WTC11 (cell line): Measurements from ENCODE around the gene ORC4. TPM values are rescaled to one million over a fixed set of nuclear protein-coding genes. Genes with fewer than 3 reads are reported as not detected.

Experiments
- ATAC-seq: fragments of 200-7000 bp; cut with Tn5 transposase; 2 replicates; pipeline ENCODE4 v1.10.0; 2021; ENCODE audit warnings: mild to moderate bottlenecking, moderate library complexity
- CTCF ChIA-PET: fragments of 300-600 bp; sonication (Branson Sonifier 250); formaldehyde crosslinking; loops from one replicate; lab custom pipeline; 2021; ENCODE audit warnings: antibody characterized with exemption; lab: Charles Lee
- POLR2A ChIA-PET: fragments of 350-600 bp; sonication (Branson Sonifier 250); formaldehyde crosslinking; loops from one replicate; lab custom pipeline; 2021; ENCODE audit warnings: antibody characterized with exemption; lab: Charles Lee
- DNase-seq: peaks from one replicate; pipeline ENCODE4 v3.0.0; 2021; ENCODE audit warnings: low spot score
- H3K27ac Mint-ChIP-seq: 2 replicates; pipeline ENCODE4 v1.8.0; 2021; ENCODE audit warnings: mixed read lengths
- H3K27me3 Mint-ChIP-seq: 2 replicates; pipeline ENCODE4 v1.8.0; 2021; ENCODE audit warnings: low read depth, mild to moderate bottlenecking, moderate library complexity, mixed read lengths
- H3K36me3 Mint-ChIP-seq: 2 replicates; pipeline ENCODE4 v1.8.0; 2021; ENCODE audit warnings: mixed read lengths
- H3K4me1 Mint-ChIP-seq: 2 replicates; pipeline ENCODE4 v1.8.0; 2022; ENCODE audit warnings: mixed read lengths
- H3K4me3 Mint-ChIP-seq: 2 replicates; pipeline ENCODE4 v1.8.0; 2021; ENCODE audit warnings: mild to moderate bottlenecking, moderate library complexity, mixed read lengths
- H3K9me3 Mint-ChIP-seq: 2 replicates; pipeline ENCODE4 v1.8.0; 2021; ENCODE audit warnings: mixed read lengths
- CBFB ChIP-seq: sonication (generic); formaldehyde crosslinking; IDR thresholded peaks from 2 replicates; pipeline ENCODE4 v1.8.1; 2022; ENCODE audit warnings: mild to moderate bottlenecking, low read depth, missing genetic modification reagents
- E2F5 ChIP-seq: sonication (generic); formaldehyde crosslinking; IDR thresholded peaks from 2 replicates; pipeline ENCODE4 v1.8.1; 2022; ENCODE audit warnings: mild to moderate bottlenecking, moderate library complexity, missing genetic modification reagents
- ERG ChIP-seq: fragments of 250-450 bp; sonication (Bioruptor Pico); IDR thresholded peaks from 2 replicates; pipeline ENCODE4 v1.8.0; 2021; ENCODE audit warnings: mild to moderate bottlenecking
- HMGA2 ChIP-seq: fragments of 250-450 bp; sonication (Bioruptor Pico); IDR thresholded peaks from 2 replicates; pipeline ENCODE4 v1.4.0; 2021; ENCODE audit warnings: mild to moderate bottlenecking, moderate library complexity
- IRF1 ChIP-seq: sonication (generic); formaldehyde crosslinking; IDR thresholded peaks from 2 replicates; pipeline ENCODE4 v1.8.0; 2023; ENCODE audit warnings: missing genetic modification reagents
- MAX ChIP-seq: sonication (generic); formaldehyde crosslinking; IDR thresholded peaks from 2 replicates; pipeline ENCODE4 v1.8.0; 2022; ENCODE audit warnings: mild to moderate bottlenecking, missing genetic modification reagents
- PRRX2 ChIP-seq: fragments of 250-450 bp; sonication (Bioruptor Pico); IDR thresholded peaks from 2 replicates; pipeline ENCODE4 v1.8.0; 2021; ENCODE audit warnings: mild to moderate bottlenecking
- ZNF138 ChIP-seq: sonication (generic); formaldehyde crosslinking; conservative IDR thresholded peaks from 2 replicates; pipeline ENCODE4 v1.8.1; 2022; ENCODE audit warnings: mild to moderate bottlenecking, moderate library complexity, missing genetic modification reagents
- total RNA-seq: library from RNA; stranded (reverse); gene quantifications from 3 replicates; pipeline ENCODE4 v1.2.3, GENCODE V29; 2021
- TF ChIP-seq, protein P1 (sequence below): sonication (generic); formaldehyde crosslinking; IDR thresholded peaks from 2 replicates; pipeline ENCODE4 v1.8.0; 2023; ENCODE audit warnings: missing genetic modification reagents, mild to moderate bottlenecking, borderline replicate concordance
- TF ChIP-seq, protein P2 (sequence below): fragments of 250-450 bp; sonication (Bioruptor Pico); IDR thresholded peaks from 2 replicates; pipeline ENCODE4 v1.9.0; 2021; ENCODE audit warnings: mild to moderate bottlenecking, borderline replicate concordance
- TF ChIP-seq, protein P3 (sequence below): sonication (generic); formaldehyde crosslinking; IDR thresholded peaks from 2 replicates; pipeline ENCODE4 v1.8.0; 2022; ENCODE audit warnings: missing genetic modification reagents

The ORC4 gene
- total RNA-seq, 1 experiment from 2014 or later: 57.9 TPM

GRCh38 chr2:148007219-148007900, 13.2 kb downstream of the ORC4 start:
- H3K27me3 Mint-ChIP-seq: no peaks in the 10 kb centered on the region
- TF ChIP-seq PRRX2 (CRISPR knock-in tag) (no peak), HMGA2 (no peak), E2F5 (no peak), ERG (CRISPR knock-in tag) (no peak), ZNF138 (CRISPR knock-in tag) (no peak), CBFB (no peak), IRF1 (CRISPR knock-in tag) (no peak), MAX (CRISPR knock-in tag) (no peak)
- TF ChIP-seq, protein P1, sequence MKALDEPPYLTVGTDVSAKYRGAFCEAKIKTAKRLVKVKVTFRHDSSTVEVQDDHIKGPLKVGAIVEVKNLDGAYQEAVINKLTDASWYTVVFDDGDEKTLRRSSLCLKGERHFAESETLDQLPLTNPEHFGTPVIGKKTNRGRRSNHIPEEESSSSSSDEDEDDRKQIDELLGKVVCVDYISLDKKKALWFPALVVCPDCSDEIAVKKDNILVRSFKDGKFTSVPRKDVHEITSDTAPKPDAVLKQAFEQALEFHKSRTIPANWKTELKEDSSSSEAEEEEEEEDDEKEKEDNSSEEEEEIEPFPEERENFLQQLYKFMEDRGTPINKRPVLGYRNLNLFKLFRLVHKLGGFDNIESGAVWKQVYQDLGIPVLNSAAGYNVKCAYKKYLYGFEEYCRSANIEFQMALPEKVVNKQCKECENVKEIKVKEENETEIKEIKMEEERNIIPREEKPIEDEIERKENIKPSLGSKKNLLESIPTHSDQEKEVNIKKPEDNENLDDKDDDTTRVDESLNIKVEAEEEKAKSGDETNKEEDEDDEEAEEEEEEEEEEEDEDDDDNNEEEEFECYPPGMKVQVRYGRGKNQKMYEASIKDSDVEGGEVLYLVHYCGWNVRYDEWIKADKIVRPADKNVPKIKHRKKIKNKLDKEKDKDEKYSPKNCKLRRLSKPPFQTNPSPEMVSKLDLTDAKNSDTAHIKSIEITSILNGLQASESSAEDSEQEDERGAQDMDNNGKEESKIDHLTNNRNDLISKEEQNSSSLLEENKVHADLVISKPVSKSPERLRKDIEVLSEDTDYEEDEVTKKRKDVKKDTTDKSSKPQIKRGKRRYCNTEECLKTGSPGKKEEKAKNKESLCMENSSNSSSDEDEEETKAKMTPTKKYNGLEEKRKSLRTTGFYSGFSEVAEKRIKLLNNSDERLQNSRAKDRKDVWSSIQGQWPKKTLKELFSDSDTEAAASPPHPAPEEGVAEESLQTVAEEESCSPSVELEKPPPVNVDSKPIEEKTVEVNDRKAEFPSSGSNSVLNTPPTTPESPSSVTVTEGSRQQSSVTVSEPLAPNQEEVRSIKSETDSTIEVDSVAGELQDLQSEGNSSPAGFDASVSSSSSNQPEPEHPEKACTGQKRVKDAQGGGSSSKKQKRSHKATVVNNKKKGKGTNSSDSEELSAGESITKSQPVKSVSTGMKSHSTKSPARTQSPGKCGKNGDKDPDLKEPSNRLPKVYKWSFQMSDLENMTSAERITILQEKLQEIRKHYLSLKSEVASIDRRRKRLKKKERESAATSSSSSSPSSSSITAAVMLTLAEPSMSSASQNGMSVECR (CRISPR knock-in tag): no peak
- TF ChIP-seq, protein P2, sequence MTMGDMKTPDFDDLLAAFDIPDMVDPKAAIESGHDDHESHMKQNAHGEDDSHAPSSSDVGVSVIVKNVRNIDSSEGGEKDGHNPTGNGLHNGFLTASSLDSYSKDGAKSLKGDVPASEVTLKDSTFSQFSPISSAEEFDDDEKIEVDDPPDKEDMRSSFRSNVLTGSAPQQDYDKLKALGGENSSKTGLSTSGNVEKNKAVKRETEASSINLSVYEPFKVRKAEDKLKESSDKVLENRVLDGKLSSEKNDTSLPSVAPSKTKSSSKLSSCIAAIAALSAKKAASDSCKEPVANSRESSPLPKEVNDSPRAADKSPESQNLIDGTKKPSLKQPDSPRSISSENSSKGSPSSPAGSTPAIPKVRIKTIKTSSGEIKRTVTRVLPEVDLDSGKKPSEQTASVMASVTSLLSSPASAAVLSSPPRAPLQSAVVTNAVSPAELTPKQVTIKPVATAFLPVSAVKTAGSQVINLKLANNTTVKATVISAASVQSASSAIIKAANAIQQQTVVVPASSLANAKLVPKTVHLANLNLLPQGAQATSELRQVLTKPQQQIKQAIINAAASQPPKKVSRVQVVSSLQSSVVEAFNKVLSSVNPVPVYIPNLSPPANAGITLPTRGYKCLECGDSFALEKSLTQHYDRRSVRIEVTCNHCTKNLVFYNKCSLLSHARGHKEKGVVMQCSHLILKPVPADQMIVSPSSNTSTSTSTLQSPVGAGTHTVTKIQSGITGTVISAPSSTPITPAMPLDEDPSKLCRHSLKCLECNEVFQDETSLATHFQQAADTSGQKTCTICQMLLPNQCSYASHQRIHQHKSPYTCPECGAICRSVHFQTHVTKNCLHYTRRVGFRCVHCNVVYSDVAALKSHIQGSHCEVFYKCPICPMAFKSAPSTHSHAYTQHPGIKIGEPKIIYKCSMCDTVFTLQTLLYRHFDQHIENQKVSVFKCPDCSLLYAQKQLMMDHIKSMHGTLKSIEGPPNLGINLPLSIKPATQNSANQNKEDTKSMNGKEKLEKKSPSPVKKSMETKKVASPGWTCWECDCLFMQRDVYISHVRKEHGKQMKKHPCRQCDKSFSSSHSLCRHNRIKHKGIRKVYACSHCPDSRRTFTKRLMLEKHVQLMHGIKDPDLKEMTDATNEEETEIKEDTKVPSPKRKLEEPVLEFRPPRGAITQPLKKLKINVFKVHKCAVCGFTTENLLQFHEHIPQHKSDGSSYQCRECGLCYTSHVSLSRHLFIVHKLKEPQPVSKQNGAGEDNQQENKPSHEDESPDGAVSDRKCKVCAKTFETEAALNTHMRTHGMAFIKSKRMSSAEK: no peak
- TF ChIP-seq, protein P3, sequence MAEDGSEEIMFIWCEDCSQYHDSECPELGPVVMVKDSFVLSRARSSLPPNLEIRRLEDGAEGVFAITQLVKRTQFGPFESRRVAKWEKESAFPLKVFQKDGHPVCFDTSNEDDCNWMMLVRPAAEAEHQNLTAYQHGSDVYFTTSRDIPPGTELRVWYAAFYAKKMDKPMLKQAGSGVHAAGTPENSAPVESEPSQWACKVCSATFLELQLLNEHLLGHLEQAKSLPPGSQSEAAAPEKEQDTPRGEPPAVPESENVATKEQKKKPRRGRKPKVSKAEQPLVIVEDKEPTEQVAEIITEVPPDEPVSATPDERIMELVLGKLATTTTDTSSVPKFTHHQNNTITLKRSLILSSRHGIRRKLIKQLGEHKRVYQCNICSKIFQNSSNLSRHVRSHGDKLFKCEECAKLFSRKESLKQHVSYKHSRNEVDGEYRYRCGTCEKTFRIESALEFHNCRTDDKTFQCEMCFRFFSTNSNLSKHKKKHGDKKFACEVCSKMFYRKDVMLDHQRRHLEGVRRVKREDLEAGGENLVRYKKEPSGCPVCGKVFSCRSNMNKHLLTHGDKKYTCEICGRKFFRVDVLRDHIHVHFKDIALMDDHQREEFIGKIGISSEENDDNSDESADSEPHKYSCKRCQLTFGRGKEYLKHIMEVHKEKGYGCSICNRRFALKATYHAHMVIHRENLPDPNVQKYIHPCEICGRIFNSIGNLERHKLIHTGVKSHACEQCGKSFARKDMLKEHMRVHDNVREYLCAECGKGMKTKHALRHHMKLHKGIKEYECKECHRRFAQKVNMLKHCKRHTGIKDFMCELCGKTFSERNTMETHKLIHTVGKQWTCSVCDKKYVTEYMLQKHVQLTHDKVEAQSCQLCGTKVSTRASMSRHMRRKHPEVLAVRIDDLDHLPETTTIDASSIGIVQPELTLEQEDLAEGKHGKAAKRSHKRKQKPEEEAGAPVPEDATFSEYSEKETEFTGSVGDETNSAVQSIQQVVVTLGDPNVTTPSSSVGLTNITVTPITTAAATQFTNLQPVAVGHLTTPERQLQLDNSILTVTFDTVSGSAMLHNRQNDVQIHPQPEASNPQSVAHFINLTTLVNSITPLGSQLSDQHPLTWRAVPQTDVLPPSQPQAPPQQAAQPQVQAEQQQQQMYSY (CRISPR knock-in tag): no peak
- H3K36me3 Mint-ChIP-seq: peaks cover 13% of the 10 kb centered on the region
- H3K9me3 Mint-ChIP-seq: peaks cover 12% of the 10 kb centered on the region
- no peak overlapping the region for H3K4me3 Mint-ChIP-seq
- DNase-seq (no peak), ATAC-seq (no peak)
- H3K4me1 Mint-ChIP-seq: peaks cover 31% of the 10 kb centered on the region
- ChIA-PET CTCF (interaction anchor here (0.6 kb wide), 1 partner anchor 13 kb away, joined by 3 read pairs; the partner anchor contains the start of genes MBD5 and ORC4), POLR2A (no interaction called here)
- H3K27ac Mint-ChIP-seq: no peak overlapping the region
